Calu3 (cell line): ENCODE measurements around the gene A4GALT. TPM values are rescaled to one million over a fixed set of nuclear protein-coding genes. Genes with fewer than 3 reads are reported as not detected.
A peak's percentile ranks its signal among the peaks of the same experiment; 100 is the strongest.

Experiments
- BruUV-seq: library from RNA; stranded (reverse); fragments of 400-500 nt; replicated peaks from 2 replicates; lab custom pipeline; 2021; lab: Mats Ljungman, UMichigan
- CTCF ChIA-PET: fragments of 300-600 bp; sonication (Branson Sonifier 250); formaldehyde crosslinking; loops from one replicate; lab custom pipeline; 2022; ENCODE audit warnings: antibody characterized with exemption; lab: Charles Lee
- DNase-seq: peaks from one replicate; pipeline ENCODE4 v3.0.0; 2022
- H3K27ac Mint-ChIP-seq: one replicate; pipeline ENCODE4 v1.8.0; 2022; ENCODE audit warnings: mixed read lengths; ENCODE audit not compliant: unreplicated experiment
- H3K27me3 Mint-ChIP-seq: one replicate; pipeline ENCODE4 v1.8.0; 2022; ENCODE audit warnings: mixed read lengths; ENCODE audit not compliant: unreplicated experiment
- H3K36me3 Mint-ChIP-seq: one replicate; pipeline ENCODE4 v1.8.0; 2022; ENCODE audit warnings: mild to moderate bottlenecking, moderate library complexity, mixed read lengths; ENCODE audit not compliant: insufficient read depth, unreplicated experiment
- H3K4me1 Mint-ChIP-seq: one replicate; pipeline ENCODE4 v1.8.0; 2022; ENCODE audit warnings: mild to moderate bottlenecking, low read depth, mixed read lengths; ENCODE audit not compliant: unreplicated experiment
- H3K4me3 Mint-ChIP-seq: one replicate; pipeline ENCODE4 v1.8.0; 2022; ENCODE audit warnings: mild to moderate bottlenecking, low read depth, moderate library complexity, mixed read lengths; ENCODE audit not compliant: unreplicated experiment
- H3K9me3 Mint-ChIP-seq: one replicate; pipeline ENCODE4 v1.8.0; 2022; ENCODE audit warnings: low read depth, mixed read lengths; ENCODE audit not compliant: unreplicated experiment
- CTCF ChIP-seq: fragments of 200-600 bp; IDR thresholded peaks from one replicate; pipeline ENCODE4 v1.8.0; 2022; ENCODE audit warnings: antibody characterized with exemption; ENCODE audit not compliant: unreplicated experiment
- intact Hi-C: fragments of 100-400 bp; cut with micrococcal nuclease; formaldehyde crosslinking; loops from one replicate; pipeline ENCODE4 v1.10.0; 2022; ENCODE audit not compliant: unreplicated experiment
- total RNA-seq: library from RNA; stranded (reverse); gene quantifications from 2 replicates; pipeline ENCODE4 v1.2.3, GENCODE V29; 2022

A4GALT gene
- total RNA-seq, 1 experiment from 2014 or later: 10.5 TPM

DNA sequence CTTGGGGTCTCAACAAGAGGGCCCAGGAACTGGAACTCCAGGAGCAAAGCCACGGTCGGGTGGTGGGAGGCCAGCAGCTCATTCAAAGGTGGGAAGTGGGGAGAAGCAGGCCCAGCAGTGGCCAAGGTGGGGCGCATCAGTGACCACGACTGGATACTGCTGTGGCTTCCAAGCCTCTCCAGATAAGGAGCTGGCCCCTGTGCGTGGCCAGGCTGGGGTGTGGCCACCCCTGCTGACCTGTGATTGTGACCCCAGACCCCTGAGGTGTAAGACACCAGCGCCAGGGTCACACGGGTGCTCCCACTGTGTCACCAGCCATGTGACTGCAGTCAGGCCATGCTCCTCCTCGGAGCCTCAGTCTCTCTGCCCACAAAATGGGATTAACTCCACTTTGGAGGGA, 20.3 kb downstream of the A4GALT start:
- H3K4me1 Mint-ChIP-seq: peaks cover 29% of the 10 kb centered on the region
- intact Hi-C loops: no loop called here
- H3K27me3 Mint-ChIP-seq: no peaks in the 10 kb centered on the region

DNA sequence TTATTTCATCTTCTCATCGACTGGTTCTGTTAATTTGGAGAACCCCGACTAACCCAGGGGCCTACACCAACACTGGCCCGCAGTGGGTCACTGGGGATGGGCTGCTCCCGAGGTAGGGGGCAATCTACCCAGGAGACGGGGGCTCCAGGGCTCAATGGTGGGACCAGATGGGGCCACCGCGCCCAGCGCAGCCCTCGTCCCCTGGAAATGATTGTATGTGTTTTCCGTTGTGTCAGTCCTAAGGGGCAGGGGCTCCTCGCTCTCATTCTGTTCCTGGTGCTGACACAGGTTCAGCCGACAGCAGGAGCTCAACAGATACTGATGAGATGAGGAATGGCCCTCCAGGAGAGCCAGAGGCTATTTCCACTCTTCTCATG, 20.7 kb downstream of the A4GALT start:
- Mint-ChIP-seq H3K4me3 (no peak overlapping the region), H3K4me1 (peaks cover 29% of the 10 kb centered on the region), H3K36me3 (peaks cover 5% of the 10 kb centered on the region), H3K27me3 (no peaks in the 10 kb centered on the region), H3K27ac (no peak overlapping the region), H3K9me3 (no peaks in the 10 kb centered on the region)
- intact Hi-C loops: no loop called here
- BruUV-seq: no TSS peak
- DNase-seq: no peak
- no peak for TF ChIP-seq CTCF
- CTCF ChIA-PET: interaction anchor here (0.6 kb wide), 1 partner anchor 83 kb away, joined by 4 read pairs; no protein-coding TSS in a partner anchor

More for the DNA sequence above, 20.3 kb downstream of the A4GALT start:
- Mint-ChIP-seq H3K36me3 (peaks cover 5% of the 10 kb centered on the region), H3K27ac (no peak overlapping the region), H3K4me3 (no peak overlapping the region), H3K9me3 (no peaks in the 10 kb centered on the region)
- no TSS peak for BruUV-seq
- CTCF ChIA-PET: interaction anchor here (0.6 kb wide), 1 partner anchor 83 kb away, joined by 4 read pairs; no protein-coding TSS in a partner anchor
- DNase-seq: no peak
- no peak for TF ChIP-seq CTCF

- intact Hi-C loops: no loop called here
- no peaks in the 10 kb centered on the region for H3K9me3 Mint-ChIP-seq
- H3K27me3 Mint-ChIP-seq: no peaks in the 10 kb centered on the region
- TF ChIP-seq CTCF: no peak
- CTCF ChIA-PET: interaction anchor here (0.6 kb wide), 2 partner anchors 10 to 84 kb away, joined by 4 to 5 read pairs; no protein-coding TSS in a partner anchor
- peaks cover 5% of the 10 kb centered on the region for H3K36me3 Mint-ChIP-seq
- H3K27ac Mint-ChIP-seq: no peak overlapping the region
- no peak for DNase-seq
- H3K4me3 Mint-ChIP-seq: no peak overlapping the region
- no TSS peak for BruUV-seq
- H3K4me1 Mint-ChIP-seq: peaks cover 29% of the 10 kb centered on the region
These were observed 21.2 kb downstream of the A4GALT start for GRCh38 chr22:42699281-42699975.

- Mint-ChIP-seq H3K36me3 (peaks cover 5% of the 10 kb centered on the region), H3K27me3 (no peaks in the 10 kb centered on the region), H3K9me3 (no peaks in the 10 kb centered on the region), H3K4me3 (peak overlapping the region; percentile 30), H3K27ac (peak overlapping the region; percentile 42), H3K4me1 (peaks cover 29% of the 10 kb centered on the region)
- CTCF ChIA-PET: interaction anchor here (0.5 to 1.4 kb wide), 3 partner anchors 14 to 297 kb away, joined by 3 to 4 read pairs (median 4); no protein-coding TSS in a partner anchor
- no peak for TF ChIP-seq CTCF
- peak; percentile 82 for DNase-seq
- intact Hi-C loops: no loop called here
- BruUV-seq: no TSS peak
These were observed 23.1 kb downstream of the A4GALT start for GRCh38 chr22:42697542-42698013.
